K562 (cell line): ENCODE data around the gene ANKS4B. TPM values are rescaled to one million over a fixed set of nuclear protein-coding genes. Genes with fewer than 3 reads are reported as not detected.

Source experiments
- ATF3 ChIP-seq, 2 experiments: fragments of 450-650 bp in 1 of 2; sonication (generic) in 1 of 2; formaldehyde crosslinking in 1 of 2; IDR thresholded peaks in 1 of 2; conservative IDR thresholded peaks in 1 of 2; 2 replicates each; pipeline versions ENCODE4 v1.6.1 to v1.8.1; 2016 to 2023; ENCODE audit warnings: mild to moderate bottlenecking in 2 of 2, moderate library complexity in 2 of 2, inconsistent platforms in 1 of 2, missing genetic modification reagents in 1 of 2
- CREB3L1 ChIP-seq: fragments of 450-650 bp; IDR thresholded peaks from 2 replicates; pipeline ENCODE4 v1.6.1; 2014; ENCODE audit warnings: low read depth, mild to moderate bottlenecking, moderate library complexity, borderline replicate concordance
- CTCF ChIP-seq, 3 experiments: IDR thresholded peaks in 2 of 3; conservative IDR thresholded peaks in 1 of 3; 2 replicates each; pipeline ENCODE4 v1.5.1; 2011 to 2012; ENCODE audit warnings: low read length in 3 of 3, mild to moderate bottlenecking in 3 of 3, control low read depth in 2 of 3, improper control_type of control experiment in 1 of 3, inconsistent platforms in 1 of 3, low read depth in 1 of 3, mixed read lengths in 1 of 3, moderate library complexity in 1 of 3; ENCODE audit not compliant: insufficient read depth in 2 of 3
- HINFP ChIP-seq: fragments of 450-650 bp; conservative IDR thresholded peaks from 2 replicates; pipeline ENCODE4 v1.6.1; 2016; ENCODE audit warnings: missing genetic modification characterization, low read depth, mild to moderate bottlenecking, control low read depth, missing compliant biosample characterization
- IRF1 ChIP-seq: sonication (generic); formaldehyde crosslinking; IDR thresholded peaks from 2 replicates; pipeline ENCODE4 v1.8.0; 2022; ENCODE audit warnings: missing genetic modification reagents, mild to moderate bottlenecking, borderline replicate concordance
- NFYB ChIP-seq: IDR thresholded peaks from 2 replicates; pipeline ENCODE4 v1.6.1; 2011; ENCODE audit warnings: mild to moderate bottlenecking, moderate library complexity; ENCODE audit not compliant: insufficient read length; ENCODE audit errors: extremely low read depth
- REST ChIP-seq, 2 experiments: fragments of 450-650 bp; formaldehyde crosslinking in 1 of 2; IDR thresholded peaks; 2 replicates each; pipeline versions ENCODE4 v1.4.0 to v1.6.1; 2014 to 2020; ENCODE audit warnings: mild to moderate bottlenecking in 2 of 2, borderline replicate concordance in 1 of 2, low read depth in 1 of 2
- ZNF41 ChIP-seq: fragments of 250-450 bp; sonication (Bioruptor Pico); conservative IDR thresholded peaks from 2 replicates; pipeline ENCODE4 v1.4.0; 2020; ENCODE audit warnings: mild to moderate bottlenecking
- polyA plus RNA-seq, 8 experiments: library from polyadenylated mRNA; depleted of rRNA in 4 of 8; stranded (reverse) in 5 of 8; unstranded in 3 of 8; fragments of >200 nt; fragmentation: Nextera tagmentation in 2 of 8; fragmentation: Illumina TruSeq in 1 of 8; extraction: Ambion mirVana in 2 of 8; extraction: Trizol in 1 of 8; gene quantifications; 2 replicates each; pipeline versions ENCODE4 v1.2.1 to v1.2.3, GENCODE V29; 2011 to 2014; ENCODE audit warnings: inconsistent platforms in 1 of 8, missing spikeins in 1 of 8
- total RNA-seq, 7 experiments: library from RNA; depleted of rRNA in 6 of 7; stranded (reverse); fragments of >200 nt in 6 of 7; fragmentation: Illumina TruSeq in 2 of 7; extraction: Trizol in 2 of 7; gene quantifications; 2 replicates each; pipeline versions ENCODE4 v1.2.1 to v1.2.3, GENCODE V29; 2011 to 2021; ENCODE audit warnings: low replicate concordance in 1 of 7

Gene ANKS4B
- total and polyA plus RNA-seq, 9 of the 15 experiments (the other 6 are each of a cell fraction or from before 2014, with no cell fraction given), result not detected

- TF ChIP-seq REST (IDR thresholded peaks at IDR 0.05; ENCODE audit: borderline replicate concordance) (0 out of 2 replicates have a peak, but pooled peaks have one; percentile 4), REST (CRISPR knock-in tag; IDR thresholded peaks at IDR 0.05; ENCODE audit: low read depth) (no peak), IRF1 (no peak), HINFP (tag) (no peak), CTCF (IDR thresholded peaks at IDR 0.05 in 2 of 3, conservative IDR thresholded peaks at IDR 0.05 in 1 of 3; ENCODE audit: insufficient read depth in 2 of 3, low read depth in 1 of 3, low read length in 3 of 3) (peak in 2 of 3 experiments; percentile 18 to 40; a peak in 1 of 6 replicates), NFYB (no peak), ATF3 (IDR thresholded peaks at IDR 0.05) (0 out of 2 replicates have a peak, but pooled peaks have one; percentile 13), ATF3 (CRISPR knock-in tag; conservative IDR thresholded peaks at IDR 0.05) (no peak), CREB3L1 (no peak), ZNF41 (CRISPR knock-in tag) (no peak)
Observed at GRCh38 chr16:21253470-21253869, 20.0 kb downstream of the ANKS4B start (continued).
